Measurements from ENCODE around the gene SAMD8.
"Not testable (repeated sequence)": the region's sequence is repeated elsewhere in the genome, so short reads cannot be mapped to it uniquely, and the experiment has no call there.

The SAMD8 gene

GRCh38 chr10:75086278-75086934 lies 25.1 kb upstream of the SAMD8 start:
- no peak for DNase-seq

- DNase-seq: no peak
Observed at GRCh38 chr10:75088640-75089039, 22.8 kb upstream of the SAMD8 start.

GRCh38 chr10:75089634-75090033 lies 21.8 kb upstream of the SAMD8 start:
- no peak for DNase-seq

- DNase-seq: no peak
Observed at GRCh38 chr10:75091146-75091545, 20.3 kb upstream of the SAMD8 start.

GRCh38 chr10:75094465-75094864 lies 17.0 kb upstream of the SAMD8 start:
- DNase-seq: no peak

GRCh38 chr10:75095631-75096030 lies 15.8 kb upstream of the SAMD8 start:
- DNase-seq: no peak

- DNase-seq: no peak
Observed at GRCh38 chr10:75096749-75097148, 14.7 kb upstream of the SAMD8 start.

- DNase-seq: no peak
Observed at GRCh38 chr10:75097666-75098285, 13.7 kb upstream of the SAMD8 start.

- no peak for DNase-seq
Observed at GRCh38 chr10:75098902-75099673, 12.4 kb upstream of the SAMD8 start.

- no peak for DNase-seq
Observed at GRCh38 chr10:75099952-75100763, 11.3 kb upstream of the SAMD8 start.

GRCh38 chr10:75100764-75101291 lies 10.6 kb upstream of the SAMD8 start:
- no peak for DNase-seq

- DNase-seq: no peak
Observed at GRCh38 chr10:75101416-75102251, 9.8 kb upstream of the SAMD8 start.

GRCh38 chr10:75102830-75103673 lies 8.4 kb upstream of the SAMD8 start:
- DNase-seq: no peak

GRCh38 chr10:75103881-75104686 lies 7.4 kb upstream of the SAMD8 start:
- DNase-seq: no peak

GRCh38 chr10:75104842-75105241 lies 6.6 kb upstream of the SAMD8 start:
- no peak for DNase-seq

- DNase-seq: no peak
Observed at GRCh38 chr10:75105576-75106197, 5.8 kb upstream of the SAMD8 start.

- DNase-seq: no peak
Observed at GRCh38 chr10:75106242-75106641, 5.2 kb upstream of the SAMD8 start.

GRCh38 chr10:75106891-75107290 lies 4.6 kb upstream of the SAMD8 start:
- DNase-seq: not testable (repeated sequence)
